Measurements from ENCODE around the gene MAD2L2.

MAD2L2 gene

GRCh38 chr1:11701551-11701961, 20.6 kb upstream of the MAD2L2 start:
- no peak overlapping the region for H2AFZ ChIP-seq (ENCODE audit: low read length)
- H3K9me3 ChIP-seq (ENCODE audit: insufficient read depth, low read depth, low read length): no peaks in the 10 kb centered on the region
- H3F3A ChIP-seq (ENCODE audit: low read depth): no peaks in the 10 kb centered on the region
- no peaks in the 10 kb centered on the region for H4K20me1 ChIP-seq (ENCODE audit: insufficient read depth, low read length, poor library complexity, severe bottlenecking)
- H3K4me2 ChIP-seq (ENCODE audit: low read depth, low read length, poor library complexity, severe bottlenecking): no peak overlapping the region
- peaks cover 29% of the 10 kb centered on the region for H3K4me1 ChIP-seq (ENCODE audit: insufficient read depth, low read length, poor library complexity, severe bottlenecking)
- H3K9me2 ChIP-seq (replicated peaks; ENCODE audit: low read depth, low read length): no peaks in the 10 kb centered on the region
- no peak overlapping the region for H3K9ac ChIP-seq (ENCODE audit: low read depth, low read length, poor library complexity, severe bottlenecking)
- TF ChIP-seq EZH2phosphoT487 (IDR thresholded peaks at IDR 0.05; ENCODE audit: borderline replicate concordance): no peak
- TF ChIP-seq, protein P1, sequence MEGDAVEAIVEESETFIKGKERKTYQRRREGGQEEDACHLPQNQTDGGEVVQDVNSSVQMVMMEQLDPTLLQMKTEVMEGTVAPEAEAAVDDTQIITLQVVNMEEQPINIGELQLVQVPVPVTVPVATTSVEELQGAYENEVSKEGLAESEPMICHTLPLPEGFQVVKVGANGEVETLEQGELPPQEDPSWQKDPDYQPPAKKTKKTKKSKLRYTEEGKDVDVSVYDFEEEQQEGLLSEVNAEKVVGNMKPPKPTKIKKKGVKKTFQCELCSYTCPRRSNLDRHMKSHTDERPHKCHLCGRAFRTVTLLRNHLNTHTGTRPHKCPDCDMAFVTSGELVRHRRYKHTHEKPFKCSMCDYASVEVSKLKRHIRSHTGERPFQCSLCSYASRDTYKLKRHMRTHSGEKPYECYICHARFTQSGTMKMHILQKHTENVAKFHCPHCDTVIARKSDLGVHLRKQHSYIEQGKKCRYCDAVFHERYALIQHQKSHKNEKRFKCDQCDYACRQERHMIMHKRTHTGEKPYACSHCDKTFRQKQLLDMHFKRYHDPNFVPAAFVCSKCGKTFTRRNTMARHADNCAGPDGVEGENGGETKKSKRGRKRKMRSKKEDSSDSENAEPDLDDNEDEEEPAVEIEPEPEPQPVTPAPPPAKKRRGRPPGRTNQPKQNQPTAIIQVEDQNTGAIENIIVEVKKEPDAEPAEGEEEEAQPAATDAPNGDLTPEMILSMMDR (conservative IDR thresholded peaks at IDR 0.05; ENCODE audit: low read length): no peak
- peaks cover 4% of the 10 kb centered on the region; the same call in 1 of the 2 replicates for H3K79me2 ChIP-seq (ENCODE audit: insufficient read depth, low read length)
- no peaks in the 10 kb centered on the region for H3K36me3 ChIP-seq (ENCODE audit: insufficient read depth, low read length)
- no peaks in the 10 kb centered on the region for H3K27me3 ChIP-seq (ENCODE audit: insufficient read depth, low read length, poor library complexity, severe bottlenecking)
- H3K4me3 ChIP-seq (ENCODE audit: low read length, poor library complexity, severe bottlenecking): no peak overlapping the region

DNA sequence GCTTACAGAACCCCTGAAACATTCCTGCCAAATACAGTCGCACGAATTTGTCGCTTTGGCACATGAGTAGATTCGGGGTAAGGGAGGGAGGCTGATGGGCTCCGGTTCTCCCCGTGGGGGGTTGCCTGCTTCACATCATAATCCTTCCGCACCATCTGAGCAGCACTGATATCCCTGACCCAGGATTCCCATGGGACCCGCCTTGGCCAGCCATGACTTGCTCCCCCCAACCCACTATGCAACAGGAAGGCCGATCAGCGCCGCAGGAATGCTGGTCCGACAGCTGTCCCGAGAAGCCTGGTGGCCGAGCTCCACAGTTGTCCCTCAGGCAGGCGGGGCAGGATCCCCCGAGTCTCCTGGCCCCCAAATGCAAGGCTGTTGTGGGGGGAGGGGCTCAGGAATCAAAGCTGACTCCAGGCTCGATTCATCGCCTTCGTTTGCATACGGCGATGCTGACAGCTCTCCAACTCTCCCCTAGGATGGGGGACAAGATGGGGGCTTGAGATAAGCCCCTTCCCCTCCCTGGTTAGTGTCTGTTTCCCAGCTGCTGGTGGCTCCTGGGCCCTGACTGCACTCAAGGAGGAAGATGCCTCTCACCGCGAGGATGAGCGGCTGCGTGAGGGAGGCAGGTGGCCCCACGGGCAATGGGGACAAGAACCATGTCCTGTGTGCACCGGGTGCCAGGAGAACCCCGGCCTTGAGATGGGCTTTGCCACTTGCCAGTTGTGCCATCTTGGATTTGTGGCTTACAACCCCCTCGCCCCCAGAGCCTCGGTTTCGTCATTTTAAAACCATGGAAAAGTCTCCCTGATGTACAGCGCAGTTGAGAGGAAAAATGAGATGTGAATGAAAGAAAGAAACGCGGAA, 19.9 kb upstream of the MAD2L2 start:
- Histone ChIP-seq H3K9ac (ENCODE audit: low read depth, low read length, poor library complexity, severe bottlenecking) (no peak overlapping the region), H3K79me2 (ENCODE audit: insufficient read depth, low read length) (peaks cover 4% of the 10 kb centered on the region; the same call in 1 of the 2 replicates), H3K9me2 (replicated peaks; ENCODE audit: low read depth, low read length) (no peaks in the 10 kb centered on the region), H3K4me1 (ENCODE audit: insufficient read depth, low read length, poor library complexity, severe bottlenecking) (peaks cover 30% of the 10 kb centered on the region), H3K27me3 (ENCODE audit: insufficient read depth, low read length, poor library complexity, severe bottlenecking) (no peaks in the 10 kb centered on the region), H3K4me3 (ENCODE audit: low read length, poor library complexity, severe bottlenecking) (no peak overlapping the region), H3K36me3 (ENCODE audit: insufficient read depth, low read length) (no peaks in the 10 kb centered on the region), H2AFZ (ENCODE audit: low read length) (no peak overlapping the region), H3K4me2 (ENCODE audit: low read depth, low read length, poor library complexity, severe bottlenecking) (no peak overlapping the region), H3K9me3 (ENCODE audit: insufficient read depth, low read depth, low read length) (no peaks in the 10 kb centered on the region), H4K20me1 (ENCODE audit: insufficient read depth, low read length, poor library complexity, severe bottlenecking) (no peaks in the 10 kb centered on the region), H3F3A (ENCODE audit: low read depth) (no peaks in the 10 kb centered on the region)
- TF ChIP-seq, protein P1 (conservative IDR thresholded peaks at IDR 0.05; ENCODE audit: low read length): no peak
- no peak for TF ChIP-seq EZH2phosphoT487 (IDR thresholded peaks at IDR 0.05; ENCODE audit: borderline replicate concordance)

DNA sequence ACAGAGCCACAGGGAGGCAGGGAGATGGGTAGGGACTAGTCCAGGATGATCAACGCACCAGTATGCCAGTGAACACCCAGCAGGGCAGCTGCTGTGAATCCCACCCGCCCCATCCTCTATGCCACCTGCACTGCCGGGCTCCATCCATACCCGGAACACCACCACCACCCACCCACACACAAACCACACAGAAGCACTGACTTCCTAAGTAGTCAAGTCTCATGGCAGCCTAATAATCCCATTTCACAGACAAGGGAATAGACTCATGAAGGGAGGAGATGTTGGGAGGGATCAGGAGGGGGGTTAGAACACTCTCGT, 16.9 kb upstream of the MAD2L2 start:
- peaks cover 29% of the 10 kb centered on the region for H3K4me1 ChIP-seq (ENCODE audit: insufficient read depth, low read length, poor library complexity, severe bottlenecking)
- no peaks in the 10 kb centered on the region for H3K9me2 ChIP-seq (replicated peaks; ENCODE audit: low read depth, low read length)
- no peak overlapping the region for H2AFZ ChIP-seq (ENCODE audit: low read length)
- H3K9me3 ChIP-seq (ENCODE audit: insufficient read depth, low read depth, low read length): no peaks in the 10 kb centered on the region
- no peak overlapping the region for H3K9ac ChIP-seq (ENCODE audit: low read depth, low read length, poor library complexity, severe bottlenecking)
- no peaks in the 10 kb centered on the region; the same call in 1 of the 2 replicates for H3F3A ChIP-seq (ENCODE audit: low read depth)
- H4K20me1 ChIP-seq (ENCODE audit: insufficient read depth, low read length, poor library complexity, severe bottlenecking): no peaks in the 10 kb centered on the region
- no peaks in the 10 kb centered on the region for H3K36me3 ChIP-seq (ENCODE audit: insufficient read depth, low read length)
- no peaks in the 10 kb centered on the region for H3K27me3 ChIP-seq (ENCODE audit: insufficient read depth, low read length, poor library complexity, severe bottlenecking)
- H3K4me2 ChIP-seq (ENCODE audit: low read depth, low read length, poor library complexity, severe bottlenecking): no peak overlapping the region
- H3K79me2 ChIP-seq (ENCODE audit: insufficient read depth, low read length): peaks cover 19% of the 10 kb centered on the region; the same call in 1 of the 2 replicates
- no peak overlapping the region for H3K4me3 ChIP-seq (ENCODE audit: low read length, poor library complexity, severe bottlenecking)
- TF ChIP-seq EZH2phosphoT487 (IDR thresholded peaks at IDR 0.05; ENCODE audit: borderline replicate concordance): no peak
- TF ChIP-seq, protein P1 (conservative IDR thresholded peaks at IDR 0.05; ENCODE audit: low read length): no peak
